ENCODE data around the gene AATF. TPM values are rescaled to one million over a fixed set of nuclear protein-coding genes. Genes with fewer than 3 reads are reported as not detected.

The AATF gene
- total and polyA plus RNA-seq, 2 of the 8 experiments (the other 6 are each of a cell fraction or from before 2014, with no cell fraction given), result 20.1 to 62.8 TPM

DNA sequence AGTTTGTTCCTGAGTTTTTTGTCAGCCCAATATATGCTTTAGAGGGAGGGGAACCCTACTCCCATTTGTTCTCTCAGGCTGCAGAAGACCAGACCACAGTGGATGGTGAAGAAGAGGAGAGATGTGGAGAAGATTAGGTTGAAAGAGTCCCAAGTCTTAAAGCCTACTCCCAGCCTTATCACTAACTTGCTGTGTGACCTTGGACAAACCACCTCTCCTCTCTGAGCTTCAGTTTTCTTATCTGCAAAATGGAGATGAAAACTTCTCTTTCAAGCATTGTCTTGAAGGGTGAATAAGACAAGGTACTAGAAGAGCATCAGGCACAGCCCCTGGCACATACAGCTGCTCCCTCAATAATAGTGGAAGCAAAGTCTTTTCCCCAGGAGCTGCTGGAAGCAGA is 26.6 kb upstream of the AATF start:
- no peak overlapping the region for H2BK15ac ChIP-seq (ENCODE audit: low read length)
- no peak overlapping the region for H3K56ac ChIP-seq (replicated peaks; ENCODE audit: insufficient read length, low read depth, low read length)
- H4K91ac ChIP-seq (replicated peaks; ENCODE audit: insufficient read length, low read length), result no peak overlapping the region
- H2BK5ac ChIP-seq (ENCODE audit: low read depth, low read length), result no peak overlapping the region
- no peak overlapping the region for H3K9ac ChIP-seq (replicated peaks in 1 of 4; ENCODE audit: extremely low read depth in 1 of 4, low read depth in 3 of 4, low read length in 3 of 4)
- H3K14ac ChIP-seq (ENCODE audit: insufficient read length), result no peak overlapping the region
- no peak overlapping the region for H3K23ac ChIP-seq (ENCODE audit: insufficient read length)
- no peak for FAIRE-seq
- no peak overlapping the region for H3K27ac ChIP-seq (ENCODE audit: low read depth, low read length)
- CTCF ChIA-PET (ENCODE audit: partially characterized antibody), result interaction anchor here (0.8 to 1.5 kb wide), 4 partner anchors 13 to 296 kb away, joined by 3 to 4 read pairs (median 3); no protein-coding TSS in a partner anchor
- POLR2A ChIA-PET (ENCODE audit: partially characterized antibody), result interaction anchor here (1.2 kb wide), 1 partner anchor 44 kb away, joined by 3 read pairs; no protein-coding TSS in a partner anchor
- H3K4ac ChIP-seq (replicated peaks; ENCODE audit: insufficient read length, low read depth, low read length), result no peak overlapping the region
- no peaks in the 10 kb centered on the region for H3K36me3 ChIP-seq (ENCODE audit: control insufficient read depth in 2 of 4, insufficient read depth in 4 of 4, low read length in 3 of 4)
- no peak overlapping the region for H2AFZ ChIP-seq (ENCODE audit: low read length)
- H4K8ac ChIP-seq (ENCODE audit: extremely low read depth, insufficient read depth, low read length), result no peak overlapping the region
- H2AK5ac ChIP-seq (ENCODE audit: low read depth, low read length), result no peak overlapping the region; the same call in 1 of the 2 replicates
- H3K79me2 ChIP-seq (ENCODE audit: control insufficient read depth in 1 of 2, insufficient read depth in 2 of 2, low read length in 2 of 2), result no peaks in the 10 kb centered on the region
- no peak overlapping the region for H3K4me3 ChIP-seq (ENCODE audit: extremely low read depth in 1 of 4, insufficient read depth in 2 of 4, low read depth in 3 of 4, low read length in 4 of 4)
- no peak overlapping the region for H2BK120ac ChIP-seq (replicated peaks; ENCODE audit: low read depth, low read length)
- no peaks in the 10 kb centered on the region for H3K9me3 ChIP-seq (ENCODE audit: insufficient read depth in 2 of 2, low read depth in 1 of 2, low read length in 1 of 2)
- no peak for DNase-seq (ENCODE audit: low read depth in 1 of 2, low spot score in 2 of 2)
- H3K18ac ChIP-seq (ENCODE audit: extremely low read depth, low read length), result no peak overlapping the region; the same call in 1 of the 2 replicates
- H3K27me3 ChIP-seq (replicated peaks in 1 of 4; ENCODE audit: control insufficient read depth in 3 of 4, extremely low read depth in 1 of 4, insufficient read depth in 3 of 4, low read length in 3 of 4), result peaks cover 0 to 2% (median 1%) of the 10 kb centered on the region in 4 experiments; a peak in 4 of 7 replicates
- H2BK20ac ChIP-seq (ENCODE audit: low read length), result peak overlapping the region; percentile 55; the same call in 1 of the 2 replicates
- H4K5ac ChIP-seq (ENCODE audit: insufficient read length, low read depth, low read length), result no peak overlapping the region
- H3K23me2 ChIP-seq (ENCODE audit: low read depth, low read length), result no peaks in the 10 kb centered on the region
- TF ChIP-seq USF2 (IDR thresholded peaks at IDR 0.05; ENCODE audit: low read length), result no peak
- TF ChIP-seq TAF1 (IDR thresholded peaks at IDR 0.05; ENCODE audit: low read depth, low read length), result no peak
- TF ChIP-seq TEAD4 (IDR thresholded peaks at IDR 0.05; ENCODE audit: low read depth, low read length), result no peak
- H3K4me1 ChIP-seq (replicated peaks in 1 of 4; ENCODE audit: control insufficient read depth in 3 of 4, insufficient read depth in 4 of 4, low read length in 3 of 4), result peaks cover 0 to 37% (median 24%) of the 10 kb centered on the region in 4 experiments; a peak in 6 of 7 replicates
- H2BK12ac ChIP-seq (ENCODE audit: low read depth, low read length), result no peak overlapping the region
- no peaks in the 10 kb centered on the region for H4K20me1 ChIP-seq (replicated peaks in 1 of 2; ENCODE audit: control insufficient read depth in 1 of 2, insufficient read depth in 2 of 2, low read length in 2 of 2)
- H3K79me1 ChIP-seq (ENCODE audit: low read depth, low read length), result no peaks in the 10 kb centered on the region
- H3K4me2 ChIP-seq (ENCODE audit: insufficient read depth in 1 of 2, low read depth in 2 of 2, low read length in 2 of 2), result no peak overlapping the region; a peak in 1 of 4 replicates

All from H1 (cell line).